ENCODE data around the gene FHOD3. TPM values are rescaled to one million over a fixed set of nuclear protein-coding genes. Genes with fewer than 3 reads are reported as not detected.

FHOD3 gene
- total RNA-seq, 1 donor from 2014 or later = 346 TPM

- H3K27me3 ChIP-seq (ENCODE audit: low read depth) = no peaks in the 10 kb centered on the region
- H3K9me3 ChIP-seq (replicated peaks) = no peaks in the 10 kb centered on the region
- no peaks in the 10 kb centered on the region for H3K36me3 ChIP-seq
- H3K4me1 ChIP-seq = peaks cover 64% of the 10 kb centered on the region
- intact Hi-C loops (cut with micrococcal nuclease) = no loop called here
- peak overlapping the region; percentile 31 for H3K27ac ChIP-seq (replicated peaks)
- no peak overlapping the region for H3K4me3 ChIP-seq
- TF ChIP-seq CTCF (IDR thresholded peaks at IDR 0.05; ENCODE audit: borderline replicate concordance) = no peak
- DNase-seq = no peak
Measured at GRCh38 chr18:36709315-36709714, 411.8 kb downstream of the FHOD3 start.

DNA sequence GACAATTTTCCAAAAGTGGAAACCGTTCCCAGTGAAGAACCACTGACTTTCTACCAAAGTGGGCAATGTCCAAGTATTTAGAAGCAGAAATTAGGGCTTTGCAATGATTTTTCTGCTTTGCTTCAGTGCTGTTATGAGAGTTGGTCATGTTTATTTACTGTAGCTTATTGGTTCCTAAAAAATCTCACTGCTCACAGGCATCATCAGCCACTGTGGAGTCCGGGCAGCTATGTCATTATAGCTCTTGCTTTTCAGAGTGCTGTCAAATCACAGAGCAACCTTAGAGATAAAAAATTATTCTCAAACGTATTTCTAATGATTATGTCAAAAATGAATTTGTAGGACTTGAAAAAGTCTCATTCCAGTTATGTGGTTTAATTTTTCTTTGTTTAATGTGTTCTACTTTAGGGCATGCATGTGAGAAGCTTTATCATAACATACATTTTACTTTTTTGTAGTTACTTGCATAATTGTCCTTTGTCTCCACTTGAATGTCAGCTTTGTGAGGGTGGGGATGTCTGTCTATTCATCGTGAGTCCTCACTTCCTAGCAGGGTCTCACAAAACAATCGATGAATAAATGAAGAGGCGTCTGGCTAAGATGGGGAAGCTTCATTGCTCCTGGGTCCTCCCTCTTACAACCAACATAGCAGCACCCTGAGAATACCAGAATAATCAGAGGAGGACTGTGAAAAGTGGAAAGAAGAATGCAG is 413.7 kb downstream of the FHOD3 start:
- no peak for TF ChIP-seq CTCF (IDR thresholded peaks at IDR 0.05; ENCODE audit: borderline replicate concordance)
- H3K27me3 ChIP-seq (ENCODE audit: low read depth) = no peaks in the 10 kb centered on the region
- peaks cover 62% of the 10 kb centered on the region for H3K4me1 ChIP-seq
- no peaks in the 10 kb centered on the region for H3K9me3 ChIP-seq (replicated peaks)
- H3K4me3 ChIP-seq = no peak overlapping the region
- H3K36me3 ChIP-seq = no peaks in the 10 kb centered on the region
- intact Hi-C loops (cut with micrococcal nuclease) = no loop called here
- DNase-seq = no peak
- H3K27ac ChIP-seq (replicated peaks) = peak overlapping the region; percentile 47

- Histone ChIP-seq H3K27me3 (ENCODE audit: low read depth) (no peaks in the 10 kb centered on the region), H3K9me3 (replicated peaks) (no peaks in the 10 kb centered on the region), H3K4me1 (peaks cover 67% of the 10 kb centered on the region), H3K36me3 (no peaks in the 10 kb centered on the region), H3K4me3 (no peak overlapping the region), H3K27ac (replicated peaks) (peak overlapping the region; percentile 47)
- no peak for TF ChIP-seq CTCF (IDR thresholded peaks at IDR 0.05; ENCODE audit: borderline replicate concordance)
- intact Hi-C loops (cut with micrococcal nuclease) = no loop called here
- DNase-seq = peak; percentile 23
Measured at GRCh38 chr18:36711813-36712444, 414.4 kb downstream of the FHOD3 start.

DNA sequence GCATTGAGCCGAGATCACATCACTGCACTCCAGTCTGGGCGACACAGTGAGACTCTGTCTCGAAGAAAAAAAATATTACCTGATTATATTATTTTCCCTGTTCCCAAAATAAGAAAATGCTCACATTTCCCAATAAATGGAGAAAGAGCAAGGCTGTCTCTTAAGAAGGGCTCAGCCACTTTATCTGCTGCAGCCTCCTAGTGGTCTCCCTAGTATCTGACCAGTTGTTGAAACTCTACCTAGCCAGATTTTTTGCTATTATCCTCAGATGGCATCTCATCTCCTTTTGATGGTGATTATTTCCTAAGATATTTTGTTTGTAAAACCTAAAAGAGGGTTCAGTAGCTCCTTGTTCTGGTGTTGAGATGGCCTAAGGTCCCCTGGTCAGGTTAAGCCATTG is 417.0 kb downstream of the FHOD3 start:
- Histone ChIP-seq H3K4me1 (peaks cover 61% of the 10 kb centered on the region), H3K27ac (replicated peaks) (no peak overlapping the region), H3K36me3 (peaks cover 4% of the 10 kb centered on the region), H3K27me3 (ENCODE audit: low read depth) (no peaks in the 10 kb centered on the region), H3K9me3 (replicated peaks) (no peaks in the 10 kb centered on the region), H3K4me3 (no peak overlapping the region)
- no peak for DNase-seq
- peak; percentile 8 for TF ChIP-seq CTCF (IDR thresholded peaks at IDR 0.05; ENCODE audit: borderline replicate concordance)
- intact Hi-C loops (cut with micrococcal nuclease) = no loop called here

GRCh38 chr18:36717422-36718110 is 420.1 kb downstream of the FHOD3 start:
- no peak overlapping the region for H3K27ac ChIP-seq (replicated peaks)

More at GRCh38 chr18:36717422-36718110, 420.1 kb downstream of the FHOD3 start:
- Histone ChIP-seq H3K27me3 (ENCODE audit: low read depth) (no peaks in the 10 kb centered on the region), H3K4me1 (peaks cover 52% of the 10 kb centered on the region), H3K9me3 (replicated peaks) (no peaks in the 10 kb centered on the region), H3K36me3 (peaks cover 4% of the 10 kb centered on the region), H3K4me3 (no peak overlapping the region)
- no peak for DNase-seq
- TF ChIP-seq CTCF (IDR thresholded peaks at IDR 0.05; ENCODE audit: borderline replicate concordance) = no peak
- intact Hi-C loops (cut with micrococcal nuclease) = no loop called here

All from left ventricle myocardium inferior (tissue), 1 donor.